OCI-LY7 (cell line): ENCODE data around the gene PLA2G2D. TPM values are rescaled to one million over a fixed set of nuclear protein-coding genes. Genes with fewer than 3 reads are reported as not detected.

Experiments
- BruUV-seq: library from RNA; stranded (reverse); fragments of 400-500 nt; replicated peaks from 2 replicates; lab custom pipeline; 2021; lab: Mats Ljungman, UMichigan
- CTCF ChIA-PET: fragments of 300-600 bp; sonication (Branson Sonifier 250); formaldehyde crosslinking; loops from one replicate; lab custom pipeline; 2022; ENCODE audit warnings: antibody characterized with exemption; ENCODE audit not compliant: unreplicated experiment; lab: Charles Lee
- POLR2A ChIA-PET: fragments of 300-600 bp; sonication (Branson Sonifier 250); formaldehyde crosslinking; loops from one replicate; lab custom pipeline; 2022; ENCODE audit warnings: antibody characterized with exemption; lab: Charles Lee
- DNase-seq: peaks from one replicate; pipeline ENCODE4 v3.0.0-alpha.2; 2015; ENCODE audit warnings: low spot score
- H2AFZ ChIP-seq: fragments of 200-600 bp; sonication (generic), shearing (Covaris generic); 2 replicates; pipeline ENCODE4 v1.6.1; 2014; ENCODE audit warnings: mild to moderate bottlenecking, antibody characterized with exemption, low read length, moderate library complexity
- H3K27ac ChIP-seq: fragments of 200-600 bp; sonication (generic); 2 replicates; pipeline ENCODE4 v1.5.1; 2014; ENCODE audit warnings: mixed run types, low read depth, mild to moderate bottlenecking, moderate library complexity, low read length, inconsistent platforms; ENCODE audit not compliant: poor library complexity, severe bottlenecking
- H3K36me3 ChIP-seq: fragments of 200-600 bp; sonication (generic); 2 replicates; pipeline ENCODE4 v1.6.1; 2014; ENCODE audit warnings: mild to moderate bottlenecking, antibody characterized with exemption, low read length, moderate library complexity, mixed read lengths; ENCODE audit not compliant: insufficient read depth
- H3K4me1 ChIP-seq: fragments of 200-600 bp; sonication (generic); 2 replicates; pipeline ENCODE4 v1.5.1; 2014; ENCODE audit warnings: mild to moderate bottlenecking, low read length; ENCODE audit not compliant: insufficient read depth, poor library complexity, severe bottlenecking
- H3K4me2 ChIP-seq: fragments of 200-600 bp; sonication (generic); 2 replicates; pipeline ENCODE4 v1.6.1; 2014; ENCODE audit warnings: mild to moderate bottlenecking, low read length
- H3K4me3 ChIP-seq: fragments of 200-600 bp; sonication (generic); 2 replicates; pipeline ENCODE4 v1.5.1; 2014; ENCODE audit warnings: mild to moderate bottlenecking, low read depth, low read length; ENCODE audit not compliant: poor library complexity, severe bottlenecking
- H3K79me2 ChIP-seq: fragments of 200-600 bp; sonication (generic); 2 replicates; pipeline ENCODE4 v1.6.1; 2016; ENCODE audit warnings: low read depth, mild to moderate bottlenecking, low read length, moderate library complexity, mixed read lengths; ENCODE audit not compliant: insufficient read depth
- H3K9me2 ChIP-seq: fragments of 200-600 bp; sonication (generic); 2 replicates; pipeline ENCODE4 v1.6.1; 2016; ENCODE audit warnings: mild to moderate bottlenecking, low read length, mixed read lengths; ENCODE audit not compliant: insufficient read depth
- H3K9me3 ChIP-seq: fragments of 200-600 bp; sonication (generic); 2 replicates; pipeline ENCODE4 v1.6.1; 2014; ENCODE audit warnings: mild to moderate bottlenecking, mixed run types, low read length, mixed read lengths
- H4K20me1 ChIP-seq: fragments of 200-600 bp; sonication (generic); 2 replicates; pipeline ENCODE4 v1.6.1; 2014; ENCODE audit warnings: mild to moderate bottlenecking, antibody characterized with exemption, low read length, moderate library complexity, mixed read lengths; ENCODE audit not compliant: insufficient read depth
- EZH2phosphoT487 ChIP-seq: fragments of 200-600 bp; sonication (generic); IDR thresholded peaks from 2 replicates; pipeline ENCODE4 v1.6.1; 2018; ENCODE audit warnings: low read depth, borderline replicate concordance, mild to moderate bottlenecking, mixed run types, antibody characterized with exemption, low read length, moderate library complexity, mixed read lengths
- intact Hi-C: fragments of 100-400 bp; cut with micrococcal nuclease; formaldehyde crosslinking; loops from one replicate; pipeline ENCODE4 v1.10.0; 2022; ENCODE audit not compliant: unreplicated experiment
- total RNA-seq, 2 experiments: library from RNA; depleted of rRNA in 1 of 2; stranded (reverse); fragments of >200 nt in 1 of 2; shearing (Covaris generic) in 1 of 2; gene quantifications; 2 replicates each; pipeline ENCODE4 v1.2.3, GENCODE V29; 2014 to 2022
- TF ChIP-seq, protein P1 (sequence below): fragments of 200-600 bp; sonication (generic); conservative IDR thresholded peaks from 2 replicates; pipeline ENCODE4 v1.5.1; 2014; ENCODE audit warnings: mild to moderate bottlenecking, antibody characterized with exemption, low read length, moderate library complexity, mixed read lengths

PLA2G2D gene
- total RNA-seq, 2 experiments from 2014 or later: not detected

DNA sequence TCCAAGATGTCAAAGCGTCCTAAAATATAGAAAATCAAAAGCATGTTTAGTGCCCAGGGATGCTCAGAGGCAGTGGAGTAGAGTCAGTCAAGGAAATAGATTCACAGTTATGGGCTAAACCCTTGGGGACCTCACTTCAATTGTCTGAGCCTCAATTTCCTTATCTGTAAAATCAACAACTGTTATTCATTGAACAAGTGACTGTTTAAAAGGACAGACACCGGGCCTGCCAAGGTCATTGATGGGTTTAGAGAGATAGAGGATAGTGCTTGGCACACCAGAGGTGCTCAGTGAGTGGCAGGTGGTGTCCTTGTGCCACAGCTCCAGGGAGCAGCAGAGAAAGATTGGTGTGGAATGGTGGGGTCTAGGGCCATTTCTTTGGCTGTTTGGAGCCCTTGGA is 36.6 kb downstream of the PLA2G2D start:
- H3K9me3 ChIP-seq: no peaks in the 10 kb centered on the region
- intact Hi-C loops: no loop called here
- no peak for DNase-seq
- no peak overlapping the region for H3K4me2 ChIP-seq
- H4K20me1 ChIP-seq: no peaks in the 10 kb centered on the region
- TF ChIP-seq EZH2phosphoT487: no peak
- TF ChIP-seq, protein P1, sequence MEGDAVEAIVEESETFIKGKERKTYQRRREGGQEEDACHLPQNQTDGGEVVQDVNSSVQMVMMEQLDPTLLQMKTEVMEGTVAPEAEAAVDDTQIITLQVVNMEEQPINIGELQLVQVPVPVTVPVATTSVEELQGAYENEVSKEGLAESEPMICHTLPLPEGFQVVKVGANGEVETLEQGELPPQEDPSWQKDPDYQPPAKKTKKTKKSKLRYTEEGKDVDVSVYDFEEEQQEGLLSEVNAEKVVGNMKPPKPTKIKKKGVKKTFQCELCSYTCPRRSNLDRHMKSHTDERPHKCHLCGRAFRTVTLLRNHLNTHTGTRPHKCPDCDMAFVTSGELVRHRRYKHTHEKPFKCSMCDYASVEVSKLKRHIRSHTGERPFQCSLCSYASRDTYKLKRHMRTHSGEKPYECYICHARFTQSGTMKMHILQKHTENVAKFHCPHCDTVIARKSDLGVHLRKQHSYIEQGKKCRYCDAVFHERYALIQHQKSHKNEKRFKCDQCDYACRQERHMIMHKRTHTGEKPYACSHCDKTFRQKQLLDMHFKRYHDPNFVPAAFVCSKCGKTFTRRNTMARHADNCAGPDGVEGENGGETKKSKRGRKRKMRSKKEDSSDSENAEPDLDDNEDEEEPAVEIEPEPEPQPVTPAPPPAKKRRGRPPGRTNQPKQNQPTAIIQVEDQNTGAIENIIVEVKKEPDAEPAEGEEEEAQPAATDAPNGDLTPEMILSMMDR: no peak
- H3K27ac ChIP-seq: no peak overlapping the region
- no peaks in the 10 kb centered on the region for H3K79me2 ChIP-seq
- H3K4me3 ChIP-seq: no peak overlapping the region
- no TSS peak for BruUV-seq
- H3K9me2 ChIP-seq: no peaks in the 10 kb centered on the region
- H3K4me1 ChIP-seq: peaks cover 35% of the 10 kb centered on the region
- H2AFZ ChIP-seq: no peak overlapping the region
- no peaks in the 10 kb centered on the region for H3K36me3 ChIP-seq
- ChIA-PET POLR2A (no interaction called here), CTCF (no interaction called here)

DNA sequence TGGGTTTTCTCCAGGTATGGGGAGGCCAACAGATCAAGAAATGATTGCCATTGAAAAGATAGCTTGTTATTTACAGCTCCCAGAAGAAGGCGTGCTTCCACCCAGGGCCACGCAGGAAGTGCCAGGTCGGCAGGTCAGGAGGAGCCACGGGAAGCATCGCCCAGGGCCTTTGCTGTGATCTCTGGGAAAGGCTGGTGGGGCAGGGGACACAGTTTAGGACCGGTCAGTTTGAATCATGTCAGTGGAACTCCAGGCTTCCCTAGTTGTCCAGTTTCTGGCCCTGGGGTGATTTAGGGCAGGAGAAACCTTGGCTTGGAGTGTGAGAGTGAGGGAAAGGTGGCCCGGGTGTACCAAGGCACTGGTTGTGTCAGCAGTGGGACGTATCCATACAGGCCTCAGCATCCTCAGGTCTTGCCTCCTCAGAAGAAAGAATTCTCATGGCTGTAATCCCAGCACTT is 38.0 kb downstream of the PLA2G2D start:
- no peak overlapping the region for H3K27ac ChIP-seq
- no peaks in the 10 kb centered on the region for H3K79me2 ChIP-seq
- peaks cover 37% of the 10 kb centered on the region for H3K4me1 ChIP-seq
- H3K4me3 ChIP-seq: no peak overlapping the region
- TF ChIP-seq, protein P1: no peak
- no peak for TF ChIP-seq EZH2phosphoT487
- POLR2A ChIA-PET: interaction anchor here (0.6 kb wide), 1 partner anchor 199 kb away, joined by 3 read pairs; the partner anchor contains the start of gene OTUD3
- no peaks in the 10 kb centered on the region for H3K9me3 ChIP-seq
- intact Hi-C loops: no loop called here
- H3K4me2 ChIP-seq: peak overlapping the region; percentile 39
- CTCF ChIA-PET: no interaction called here
- BruUV-seq: no TSS peak
- H4K20me1 ChIP-seq: no peaks in the 10 kb centered on the region
- DNase-seq: no peak
- no peaks in the 10 kb centered on the region for H3K9me2 ChIP-seq
- H3K36me3 ChIP-seq: no peaks in the 10 kb centered on the region
- peak overlapping the region; percentile 7; the same call in 1 of the 2 replicates for H2AFZ ChIP-seq

DNA sequence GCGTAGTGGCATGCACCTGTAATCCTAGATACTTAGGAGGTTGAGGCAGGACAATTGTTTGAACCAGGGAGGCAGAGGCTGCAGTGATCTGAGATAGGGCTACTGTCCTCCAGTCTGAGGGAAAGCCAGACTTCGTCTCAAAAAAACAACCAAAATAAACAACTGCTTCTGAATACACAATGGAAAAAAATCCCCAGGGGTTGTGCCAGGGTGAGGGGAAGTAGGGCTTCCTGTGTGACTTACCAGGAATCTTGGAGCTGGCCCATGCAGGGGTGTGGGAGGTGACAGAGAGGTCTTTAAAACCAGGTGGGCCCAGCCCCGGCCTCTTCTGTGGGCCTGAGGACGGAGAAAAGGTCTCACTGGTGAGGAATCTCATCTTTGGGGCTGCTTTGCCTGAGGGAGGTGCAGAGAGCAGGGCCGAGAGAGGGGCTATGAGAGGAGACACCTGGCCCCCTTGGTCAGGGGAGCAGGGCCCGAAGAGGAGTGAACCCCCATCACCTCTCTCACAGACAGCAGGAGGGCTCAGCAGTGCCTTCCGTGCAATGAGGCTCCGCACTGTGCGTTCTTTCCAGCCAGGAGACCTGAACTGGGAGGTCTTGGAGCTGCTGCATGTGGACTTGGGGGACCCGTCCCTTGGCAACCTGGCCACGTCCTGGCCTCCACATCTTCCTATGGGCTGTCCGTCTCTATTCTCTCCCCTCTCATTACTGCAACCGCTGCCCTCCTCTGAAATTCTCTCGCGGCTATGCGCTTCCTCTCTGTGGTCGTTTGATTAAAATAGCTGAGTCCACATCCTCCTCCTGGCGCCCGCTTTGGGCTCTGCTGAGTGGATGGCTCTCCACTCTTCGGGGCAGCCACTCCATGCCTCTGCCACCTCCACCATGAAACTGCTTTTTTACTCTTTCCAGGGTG is 38.6 kb downstream of the PLA2G2D start:
- Histone ChIP-seq H3K27ac (no peak overlapping the region), H3K4me1 (peaks cover 37% of the 10 kb centered on the region), H3K9me3 (no peaks in the 10 kb centered on the region), H3K4me2 (peak overlapping the region; percentile 39), H3K79me2 (no peaks in the 10 kb centered on the region), H3K9me2 (no peaks in the 10 kb centered on the region), H4K20me1 (no peaks in the 10 kb centered on the region), H2AFZ (peak overlapping the region; percentile 7; the same call in 1 of the 2 replicates), H3K4me3 (no peak overlapping the region), H3K36me3 (no peaks in the 10 kb centered on the region)
- TF ChIP-seq, protein P1: no peak
- TF ChIP-seq EZH2phosphoT487: no peak
- DNase-seq: peak; percentile 48
- ChIA-PET POLR2A (interaction anchor here (0.6 kb wide), 1 partner anchor 199 kb away, joined by 3 read pairs; the partner anchor contains the start of gene OTUD3), CTCF (no interaction called here)
- no TSS peak for BruUV-seq
- intact Hi-C loops: no loop called here
